Neural cell (in vitro differentiated cells): ENCODE measurements around the gene TTC21A. TPM values are rescaled to one million over a fixed set of nuclear protein-coding genes. Genes with fewer than 3 reads are reported as not detected.

Source experiments
- H2AFZ ChIP-seq: fragments of 200-600, 300-800 bp; sonication (generic), shearing (Covaris generic); 2 replicates; pipeline ENCODE4 v1.6.0; 2014; ENCODE audit warnings: low read depth, mild to moderate bottlenecking, antibody characterized with exemption, low read length, moderate library complexity
- H3F3A ChIP-seq: fragments of 200-600 bp; shearing (Covaris generic); 2 replicates; pipeline ENCODE4 v1.6.1; 2016; ENCODE audit warnings: mild to moderate bottlenecking, moderate library complexity, mixed read lengths, antibody characterized with exemption, low read length; ENCODE audit not compliant: insufficient read depth, poor library complexity, severe bottlenecking
- H3K27ac ChIP-seq: fragments of 200-600, 300-800 bp; sonication (generic), shearing (Covaris generic); 2 replicates; pipeline ENCODE4 v1.5.1; 2014; ENCODE audit warnings: mild to moderate bottlenecking, low read length, moderate library complexity
- H3K27me3 ChIP-seq: fragments of 300-800, 200-600 bp; sonication (generic), shearing (Covaris generic); 2 replicates; pipeline ENCODE4 v1.6.0; 2014; ENCODE audit warnings: mild to moderate bottlenecking, low read depth, low read length, moderate library complexity; ENCODE audit not compliant: insufficient read depth
- H3K36me3 ChIP-seq: fragments of 300-800, 200-600 bp; sonication (generic), shearing (Covaris generic); 2 replicates; pipeline ENCODE4 v1.5.1; 2014; ENCODE audit warnings: mild to moderate bottlenecking, antibody characterized with exemption, low read length, moderate library complexity; ENCODE audit not compliant: insufficient read depth
- H3K4me2 ChIP-seq: fragments of 300-800, 200-600 bp; sonication (generic), shearing (Covaris generic); 2 replicates; pipeline ENCODE4 v1.6.0; 2014; ENCODE audit warnings: mild to moderate bottlenecking, low read length
- H3K4me3 ChIP-seq: fragments of 300-800, 200-600 bp; sonication (generic), shearing (Covaris generic); 2 replicates; pipeline ENCODE4 v1.5.1; 2014; ENCODE audit warnings: mild to moderate bottlenecking, low read length, moderate library complexity
- H3K79me2 ChIP-seq: fragments of 200-600 bp; shearing (Covaris generic); replicated peaks from 2 replicates; pipeline ENCODE4 v1.6.0; 2014; ENCODE audit warnings: mild to moderate bottlenecking, low read length, moderate library complexity; ENCODE audit not compliant: insufficient read depth
- H3K9ac ChIP-seq: fragments of 300-800, 200-600 bp; sonication (generic), shearing (Covaris generic); 2 replicates; pipeline ENCODE4 v1.6.1; 2016; ENCODE audit warnings: mild to moderate bottlenecking, low read length, mixed read lengths
- H3K9me2 ChIP-seq: fragments of 200-600 bp; shearing (Covaris generic); 2 replicates; pipeline ENCODE4 v1.6.1; 2016; ENCODE audit warnings: mild to moderate bottlenecking, low read length, mixed read lengths; ENCODE audit not compliant: insufficient read depth
- H3K9me3 ChIP-seq: fragments of 200-600, 300-800 bp; sonication (generic), shearing (Covaris generic); 2 replicates; pipeline ENCODE4 v1.6.1; 2016; ENCODE audit warnings: mild to moderate bottlenecking, mixed run types, low read length, moderate library complexity, mixed read lengths
- H4K20me1 ChIP-seq: fragments of 200-600 bp; shearing (Covaris generic); 2 replicates; pipeline ENCODE4 v1.6.1; 2016; ENCODE audit warnings: mild to moderate bottlenecking, mixed run types; ENCODE audit not compliant: insufficient read depth
- CTCF ChIP-seq: fragments of 450-650 bp; IDR thresholded peaks from 2 replicates; pipeline ENCODE4 v1.5.1; 2014; ENCODE audit warnings: antibody characterized with exemption, mild to moderate bottlenecking, moderate library complexity; ENCODE audit not compliant: poor library complexity, severe bottlenecking
- EP300 ChIP-seq: fragments of 450-650 bp; conservative IDR thresholded peaks from 2 replicates; pipeline ENCODE4 v1.6.1; 2014; ENCODE audit warnings: antibody characterized with exemption, mild to moderate bottlenecking, moderate library complexity; ENCODE audit not compliant: poor library complexity, severe bottlenecking
- EZH2 ChIP-seq: fragments of 200-600, 300-800 bp; shearing (Covaris generic), sonication (generic); IDR thresholded peaks from 2 replicates; pipeline ENCODE4 v1.6.1; 2014; ENCODE audit warnings: antibody characterized with exemption, low read length, borderline replicate concordance, mild to moderate bottlenecking; ENCODE audit not compliant: insufficient read depth, poor library complexity, severe bottlenecking
- MXI1 ChIP-seq: fragments of 450-650 bp; conservative IDR thresholded peaks from 2 replicates; pipeline ENCODE4 v1.6.1; 2014; ENCODE audit warnings: antibody characterized with exemption, mild to moderate bottlenecking; ENCODE audit not compliant: poor library complexity, severe bottlenecking
- POLR2AphosphoS5 ChIP-seq: IDR thresholded peaks from 2 replicates; pipeline ENCODE4 v1.6.1; 2012
- RAD21 ChIP-seq: fragments of 450-650 bp; conservative IDR thresholded peaks from 2 replicates; pipeline ENCODE4 v1.6.1; 2014; ENCODE audit warnings: antibody characterized with exemption, mild to moderate bottlenecking, moderate library complexity
- REST ChIP-seq: IDR thresholded peaks from 2 replicates; pipeline ENCODE4 v1.6.1; 2012; ENCODE audit warnings: borderline replicate concordance
- SMC3 ChIP-seq: fragments of 450-650 bp; conservative IDR thresholded peaks from 2 replicates; pipeline ENCODE4 v1.6.1; 2014; ENCODE audit warnings: antibody characterized with exemption, mild to moderate bottlenecking, moderate library complexity; ENCODE audit not compliant: poor library complexity
- TAF1 ChIP-seq: IDR thresholded peaks from 2 replicates; pipeline ENCODE4 v1.6.1; 2012; ENCODE audit warnings: low read depth
- polyA plus RNA-seq: library from polyadenylated mRNA; depleted of rRNA; stranded (reverse); fragments of >200 nt; gene quantifications from 2 replicates; pipeline ENCODE4 v1.2.3, GENCODE V29; 2014

Gene TTC21A
- polyA plus RNA-seq, 1 donor from 2014 or later: 6.2 TPM

- Histone ChIP-seq H3K9ac (no peak overlapping the region), H3K27ac (no peak overlapping the region)
These were observed 78.6 kb downstream of the TTC21A start for GRCh38 chr3:39185959-39186691.

GRCh38 chr3:39186692-39187151, 79.2 kb downstream of the TTC21A start:
- Histone ChIP-seq H3K9me2 (no peaks in the 10 kb centered on the region), H3K79me2 (no peaks in the 10 kb centered on the region), H3K4me2 (no peak overlapping the region), H3K4me3 (no peak overlapping the region), H3F3A (no peaks in the 10 kb centered on the region), H3K27me3 (no peaks in the 10 kb centered on the region), H2AFZ (no peak overlapping the region), H3K36me3 (no peaks in the 10 kb centered on the region), H3K27ac (no peak overlapping the region), H4K20me1 (no peaks in the 10 kb centered on the region), H3K9me3 (no peaks in the 10 kb centered on the region), H3K9ac (no peak overlapping the region)
- TF ChIP-seq POLR2AphosphoS5: no peak
- no peak for TF ChIP-seq REST
- no peak for TF ChIP-seq SMC3
- no peak for TF ChIP-seq CTCF
- no peak for TF ChIP-seq EZH2

More at GRCh38 chr3:39185959-39186691, 78.6 kb downstream of the TTC21A start:
- H3K9me2 ChIP-seq: no peaks in the 10 kb centered on the region
- no peaks in the 10 kb centered on the region for H4K20me1 ChIP-seq
- H3K4me3 ChIP-seq: no peak overlapping the region
- H3K27me3 ChIP-seq: no peaks in the 10 kb centered on the region
- no peaks in the 10 kb centered on the region for H3K36me3 ChIP-seq
- no peak overlapping the region for H3K4me2 ChIP-seq
- TF ChIP-seq CTCF (no peak), EZH2 (no peak), TAF1 (no peak), SMC3 (no peak), POLR2AphosphoS5 (no peak), EP300 (no peak), RAD21 (no peak), MXI1 (no peak), REST (no peak)
- no peaks in the 10 kb centered on the region for H3K79me2 ChIP-seq
- no peaks in the 10 kb centered on the region for H3F3A ChIP-seq
- H3K9me3 ChIP-seq: no peaks in the 10 kb centered on the region
- H2AFZ ChIP-seq: no peak overlapping the region
